Non-pigmented ciliary epithelial cell (primary cell): ENCODE measurements around the gene MARCHF2.

Experiments
- DNase-seq: peaks from one replicate; pipeline ENCODE4 v3.0.0-alpha.2; 2010; ENCODE audit warnings: low read depth

Gene MARCHF2

DNA sequence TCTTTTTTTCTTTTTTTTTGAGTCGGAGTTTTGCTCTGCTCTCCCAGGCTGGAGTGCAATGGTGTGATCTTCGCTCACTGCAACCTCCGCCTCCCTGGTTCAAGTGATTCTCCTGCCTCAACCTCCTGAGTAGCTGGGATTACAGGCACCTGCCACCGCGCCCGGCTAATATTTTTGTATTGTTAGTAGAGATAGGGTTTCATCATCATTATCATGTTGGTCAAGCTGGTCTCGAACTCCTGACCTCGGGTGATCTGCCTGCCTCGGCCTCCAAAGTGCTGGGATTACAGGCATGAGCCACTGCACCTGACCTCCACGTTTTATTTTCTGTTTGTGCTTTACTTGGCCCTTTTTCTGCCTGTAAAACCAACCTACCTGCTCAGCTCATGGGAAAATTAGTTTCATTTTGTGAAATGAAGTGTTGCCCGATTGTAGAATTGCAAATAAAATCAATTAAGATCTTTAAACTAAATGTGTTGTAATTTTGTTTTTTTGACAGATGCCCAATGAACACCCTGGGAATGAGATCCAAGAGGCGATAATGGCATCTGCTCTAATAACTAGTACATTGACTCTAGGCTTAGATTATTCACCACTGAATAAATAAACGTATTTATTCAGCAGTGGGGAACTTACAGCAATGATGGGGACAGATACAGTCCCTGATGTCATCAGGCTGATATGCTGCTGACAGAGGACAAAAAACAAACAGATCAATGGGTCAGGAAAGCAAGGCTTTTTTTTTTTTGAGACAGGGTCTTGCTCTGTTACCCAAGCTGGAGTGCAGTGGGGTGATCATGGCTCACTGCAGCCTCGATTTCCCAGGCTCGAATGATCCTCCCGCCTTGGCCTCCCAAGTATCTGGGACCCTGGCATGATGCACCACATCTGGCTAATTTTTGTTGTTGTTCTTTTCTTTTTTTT, 25.2 kb upstream of the MARCHF2 start:
- no peak for DNase-seq

DNA sequence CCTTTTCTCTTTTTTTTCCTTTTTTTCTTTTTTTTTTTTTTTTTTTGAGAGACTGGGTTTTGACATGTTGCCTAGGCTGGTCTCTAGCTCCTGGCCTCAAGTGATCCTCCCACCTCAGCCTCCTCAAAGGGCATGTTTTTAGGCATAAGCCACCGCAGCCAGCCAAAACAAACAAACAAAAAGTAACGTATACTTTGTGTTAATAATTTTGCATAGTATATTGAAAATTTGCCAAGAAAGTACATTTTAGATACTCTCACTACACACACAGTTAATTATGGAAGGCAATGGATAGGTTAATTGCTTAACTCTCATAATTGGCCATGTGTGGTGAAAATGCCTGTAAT, 24.5 kb upstream of the MARCHF2 start:
- no peak for DNase-seq

DNA sequence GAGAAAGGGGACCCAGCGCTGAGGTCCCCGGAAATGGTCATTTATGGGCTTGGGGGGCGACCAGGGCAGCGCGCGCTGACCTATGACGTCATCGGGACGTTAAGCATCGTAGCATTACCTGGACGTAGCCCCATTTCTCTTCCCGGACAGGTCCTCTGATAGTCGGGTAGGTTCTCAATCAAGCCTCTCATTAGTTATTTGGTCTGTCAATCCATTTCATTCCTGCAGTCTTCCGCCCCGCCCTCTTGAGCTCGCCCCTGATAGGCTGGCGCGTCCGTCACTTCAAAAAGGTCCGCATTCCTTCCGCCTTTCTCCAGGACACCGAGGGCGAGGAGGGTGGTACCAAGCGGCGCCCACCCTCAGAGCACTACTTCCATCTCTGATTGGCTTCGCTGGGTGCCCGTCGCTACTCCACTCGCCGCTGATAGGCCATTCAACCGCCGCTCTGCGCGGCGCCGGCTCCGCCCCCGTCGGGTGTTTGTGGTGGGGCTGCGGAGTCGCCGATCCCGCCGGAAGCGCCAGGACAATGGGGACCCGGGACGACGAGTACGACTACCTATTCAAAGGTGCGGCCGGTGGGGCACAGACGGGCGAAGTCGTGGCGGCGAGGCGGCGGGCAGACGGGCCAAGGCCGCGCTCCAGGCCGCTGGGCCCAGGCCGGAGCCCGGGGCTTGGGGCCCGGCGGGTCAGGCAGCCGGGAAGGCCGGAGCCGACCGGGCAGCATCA, 23.1 kb upstream of the MARCHF2 start, which contains the start of gene RAB11B:
RAB11B (plus strand) TSS at position 470 of the 726 bp plus-strand sequence; CDS start at position 527, 57 bp downstream.
- DNase-seq = peak; percentile 99

DNA sequence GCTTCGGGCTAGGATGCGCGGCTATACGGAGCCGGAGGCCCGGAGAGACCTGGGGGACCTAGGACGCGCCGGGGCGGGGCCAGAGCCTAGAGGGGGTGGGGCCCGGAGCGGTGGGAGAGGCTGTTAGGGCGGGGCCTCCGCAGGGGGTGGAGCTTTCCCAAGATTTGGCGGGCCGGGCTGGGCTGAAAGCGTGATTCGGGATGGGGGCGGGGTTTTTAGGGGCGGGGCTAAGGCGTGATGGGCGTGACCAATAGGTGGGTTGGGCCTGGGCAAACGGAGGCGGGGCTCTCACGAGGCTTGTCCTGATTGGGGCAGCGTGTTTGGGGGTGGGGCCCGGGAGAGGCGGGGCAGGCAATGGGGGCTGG, 22.5 kb upstream of the MARCHF2 start:
- peak; percentile 67 for DNase-seq

DNA sequence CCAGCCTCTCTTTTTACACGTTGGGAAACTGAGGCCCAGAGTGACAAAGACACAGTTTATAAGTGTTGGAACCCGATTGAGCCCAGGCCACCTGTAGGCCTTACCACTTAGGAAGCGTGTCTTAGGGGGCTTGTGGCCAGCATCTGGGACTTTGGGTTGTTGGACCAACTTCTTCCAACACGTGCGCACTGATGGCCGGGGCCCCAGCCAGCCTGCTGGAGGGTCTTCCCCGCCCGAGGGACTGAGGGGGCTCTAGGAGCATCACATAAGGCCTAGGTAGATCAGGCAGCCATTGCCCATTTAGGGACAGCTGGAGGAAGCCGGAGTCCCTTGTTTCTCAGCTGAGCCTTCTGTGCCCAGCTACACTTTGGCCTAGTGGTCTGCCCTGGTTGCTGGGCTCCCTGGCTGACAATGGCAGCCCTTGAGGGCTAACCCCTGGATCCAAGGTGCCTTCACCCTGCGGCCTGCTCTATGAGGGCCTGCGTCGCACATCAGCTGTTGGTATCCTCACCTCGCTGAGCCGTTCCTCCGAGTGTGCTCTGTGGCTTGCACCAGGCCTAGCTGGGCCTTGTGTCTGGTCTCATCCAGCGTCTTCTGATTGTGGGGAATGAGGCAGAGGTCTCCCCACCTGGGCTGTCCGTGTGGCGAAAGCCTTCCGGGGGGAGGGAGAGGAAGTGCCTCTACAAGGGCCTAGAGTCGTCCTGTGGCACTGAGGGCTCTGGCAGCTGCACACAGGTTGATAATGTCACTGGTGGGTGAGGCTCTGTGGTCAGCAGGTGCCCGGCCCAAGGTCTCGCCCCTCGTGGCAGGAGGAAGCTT, 21.7 kb upstream of the MARCHF2 start:
- no peak for DNase-seq

DNA sequence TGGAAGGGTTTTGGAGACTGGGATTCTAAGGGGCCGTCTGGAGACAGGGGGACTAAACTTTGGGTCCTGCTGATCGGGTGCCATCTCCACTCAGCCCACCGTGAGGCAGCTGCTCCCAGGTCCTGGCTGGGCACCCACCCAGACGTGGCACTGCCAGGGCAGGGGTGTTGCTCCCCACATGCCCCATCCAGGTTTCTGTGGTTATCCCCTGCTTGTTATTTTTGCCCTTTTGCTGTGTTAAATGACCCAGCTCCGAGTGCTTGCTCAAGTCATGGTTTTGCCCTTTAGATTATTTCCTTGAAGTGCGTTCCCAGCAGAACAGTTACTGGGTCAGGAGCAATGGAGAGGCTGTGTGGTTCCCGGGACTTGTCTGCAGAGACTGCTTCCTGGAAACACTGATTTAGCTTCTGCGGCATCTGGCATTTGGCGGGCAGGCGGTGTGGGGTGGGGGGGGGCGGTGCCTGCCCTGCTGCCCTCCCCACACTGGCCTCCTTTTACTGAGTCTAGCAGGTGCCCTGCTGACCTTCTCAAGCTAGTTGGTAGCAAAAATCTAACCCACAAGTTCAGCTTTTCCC, 21.0 kb upstream of the MARCHF2 start:
- DNase-seq = no peak

DNA sequence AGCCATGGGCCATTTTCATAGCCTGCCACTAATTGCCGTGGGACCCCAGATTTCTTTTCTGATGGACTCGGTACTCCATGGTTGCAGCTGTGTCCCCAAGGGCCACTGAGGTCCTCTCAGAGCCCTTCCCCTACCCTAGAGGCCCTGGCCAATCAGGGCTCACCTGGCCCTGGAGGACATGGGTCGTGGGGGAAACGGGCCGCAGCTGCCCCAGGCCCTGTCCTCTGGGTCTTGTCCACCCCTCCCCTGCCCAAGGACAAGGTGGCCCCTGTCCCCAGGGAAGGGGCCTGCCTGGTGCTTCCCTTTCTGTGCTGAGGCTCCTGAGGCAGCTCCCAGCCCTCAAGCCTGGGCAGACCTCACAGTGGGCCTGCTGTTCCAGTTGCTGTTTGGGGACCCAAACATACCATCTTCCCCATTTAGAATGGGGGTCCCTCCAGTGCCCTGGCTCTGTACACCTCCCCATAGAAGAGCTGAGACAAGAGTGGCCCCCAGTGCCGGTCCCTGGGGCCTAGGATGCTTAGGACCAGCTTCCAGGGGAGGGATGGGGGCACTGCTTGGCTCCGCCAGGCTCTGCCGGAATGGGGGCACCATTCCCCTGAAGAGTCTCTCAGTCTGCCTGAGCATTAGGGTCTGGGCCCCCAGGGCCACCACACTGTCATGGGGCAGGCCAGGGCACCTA, 19.8 kb upstream of the MARCHF2 start:
- DNase-seq = no peak

DNA sequence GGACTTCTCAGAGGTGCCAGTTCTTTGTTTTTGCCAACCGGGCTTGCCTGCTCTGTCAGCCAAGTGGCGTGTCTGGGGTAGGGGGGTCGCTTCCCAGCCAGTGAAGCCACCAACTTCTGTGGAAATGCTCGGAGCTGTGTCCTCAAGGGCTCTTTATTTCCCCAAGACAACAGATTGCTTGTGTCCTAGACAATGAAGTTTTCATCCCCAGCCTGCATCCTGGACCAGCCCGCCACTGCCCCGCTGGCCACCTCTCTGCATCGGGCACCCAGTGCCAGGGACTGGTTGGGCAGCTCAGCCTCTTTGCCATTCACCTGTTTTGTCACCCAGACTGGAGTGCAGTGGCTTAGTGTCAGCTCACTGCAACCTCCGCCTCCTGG, 19.2 kb upstream of the MARCHF2 start:
- no peak for DNase-seq

DNA sequence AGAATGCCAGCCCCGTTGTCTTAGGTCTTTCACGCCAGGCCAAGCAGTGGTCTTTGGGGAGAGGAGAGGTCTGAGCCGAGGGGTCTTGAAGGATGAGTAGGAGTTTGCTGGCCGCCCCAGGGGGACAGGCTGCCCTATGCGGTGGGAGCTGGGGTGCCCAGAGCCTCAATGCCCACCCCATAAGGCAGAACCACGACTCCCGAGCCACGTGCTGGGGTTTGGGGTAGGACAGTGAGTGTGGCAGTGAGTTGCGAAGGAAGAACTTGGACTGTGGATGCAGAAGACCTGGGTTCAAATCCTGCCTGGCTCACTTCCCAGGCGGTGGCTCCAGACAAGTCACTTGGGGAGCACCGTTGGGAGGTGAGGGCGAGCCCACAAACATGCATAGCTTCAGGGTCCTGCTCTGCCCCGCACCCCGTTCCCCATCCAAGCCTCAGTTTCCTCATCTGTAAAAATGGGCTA, 17.5 kb upstream of the MARCHF2 start:
- no peak for DNase-seq

DNA sequence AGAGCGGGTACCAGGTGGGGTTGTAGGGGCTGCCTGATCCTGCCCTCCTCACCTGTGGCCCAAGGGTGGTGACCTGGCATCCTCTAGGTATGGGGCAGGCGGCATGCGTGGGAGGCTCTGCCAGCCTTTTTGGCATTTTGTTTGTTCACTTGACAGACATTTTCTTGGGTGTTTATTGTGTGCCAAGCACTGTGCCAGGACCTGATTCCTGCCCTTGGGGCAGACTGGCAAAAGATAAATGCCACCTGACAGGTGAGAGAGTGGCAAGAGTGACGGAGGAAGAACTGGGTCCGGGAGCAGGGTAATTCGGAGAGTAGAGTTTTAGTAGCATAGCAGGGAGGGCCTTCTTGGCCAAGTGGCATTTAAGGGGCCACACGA, 16.9 kb upstream of the MARCHF2 start:
- DNase-seq = no peak

DNA sequence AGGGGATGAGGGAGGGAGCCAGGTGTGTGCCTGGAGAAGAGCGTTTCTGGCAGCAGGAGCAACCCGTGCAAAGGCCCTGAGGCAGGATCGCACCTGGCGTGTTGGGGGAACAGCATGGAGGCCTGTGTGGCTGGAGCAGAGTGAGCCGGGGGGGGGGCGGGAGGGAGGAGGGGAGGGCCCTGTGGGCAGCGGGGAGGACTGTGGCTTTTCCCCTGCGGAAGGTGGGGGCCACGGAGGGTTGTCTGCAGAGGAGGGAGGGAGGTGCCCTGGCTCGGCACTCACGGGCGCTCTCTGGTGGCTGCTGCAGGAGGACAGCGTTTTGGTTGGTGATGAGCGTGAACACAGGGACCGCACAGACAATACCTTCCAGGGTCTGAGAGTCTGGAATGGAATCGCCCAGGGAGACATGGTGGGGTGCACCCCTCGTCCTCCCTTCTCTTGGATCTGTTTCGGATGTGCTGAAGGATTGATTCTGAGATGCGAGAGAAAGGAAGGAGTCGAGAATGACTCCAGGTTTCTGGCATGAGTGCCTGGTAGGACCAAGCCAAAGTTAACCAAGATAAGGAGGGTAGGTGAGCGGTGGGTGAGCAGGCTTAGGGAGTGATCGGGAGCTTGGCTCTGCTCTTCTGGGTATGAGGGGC, 16.4 kb upstream of the MARCHF2 start:
- DNase-seq = no peak

DNA sequence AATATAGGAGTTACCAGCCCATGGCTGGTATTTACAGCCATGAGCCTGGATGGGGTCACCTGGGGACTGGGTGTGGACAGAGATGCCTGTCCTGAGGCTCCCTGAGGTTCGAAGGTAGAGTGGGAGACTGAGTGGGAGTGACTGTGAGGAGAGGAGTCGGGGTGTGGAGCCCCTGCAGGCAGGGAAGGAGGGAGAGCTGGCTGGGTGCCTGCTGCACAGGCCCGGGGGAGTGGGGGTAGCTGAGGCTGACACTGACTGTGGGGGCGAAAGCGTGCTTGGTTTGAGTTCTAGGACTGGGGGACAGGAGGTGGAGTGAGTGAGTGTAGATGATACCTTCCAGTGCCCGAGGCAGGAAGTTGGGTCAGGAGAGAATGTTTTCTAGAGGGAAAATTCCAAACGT, 15.8 kb upstream of the MARCHF2 start:
- DNase-seq = no peak

DNA sequence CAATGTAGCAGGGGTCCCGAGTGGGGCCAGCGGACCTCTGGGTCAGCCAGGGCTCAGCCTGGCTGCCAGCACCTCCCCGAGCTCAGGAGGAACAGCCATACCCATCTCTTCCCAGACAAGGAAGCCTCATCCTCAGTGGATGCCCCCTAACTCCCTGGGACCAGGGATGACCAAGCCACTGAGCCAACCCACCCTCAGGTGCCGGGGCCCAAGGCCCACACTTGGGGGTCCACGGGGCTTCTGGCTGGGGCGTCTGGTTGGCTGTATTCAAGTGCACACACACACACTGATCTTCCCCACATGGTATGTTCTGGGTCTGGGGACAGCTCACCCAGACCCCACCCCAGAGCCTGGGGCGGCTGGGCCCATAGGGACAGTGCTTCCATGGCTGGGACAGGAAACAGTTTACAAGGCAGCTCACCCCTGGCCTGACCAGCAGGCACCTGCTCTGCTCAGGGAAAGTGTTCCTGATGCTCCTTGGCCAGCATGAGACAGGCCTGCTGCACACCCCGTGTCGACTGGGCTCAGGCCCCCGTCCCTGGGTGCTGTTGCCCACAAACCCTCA, 15.3 kb upstream of the MARCHF2 start:
- DNase-seq = no peak

DNA sequence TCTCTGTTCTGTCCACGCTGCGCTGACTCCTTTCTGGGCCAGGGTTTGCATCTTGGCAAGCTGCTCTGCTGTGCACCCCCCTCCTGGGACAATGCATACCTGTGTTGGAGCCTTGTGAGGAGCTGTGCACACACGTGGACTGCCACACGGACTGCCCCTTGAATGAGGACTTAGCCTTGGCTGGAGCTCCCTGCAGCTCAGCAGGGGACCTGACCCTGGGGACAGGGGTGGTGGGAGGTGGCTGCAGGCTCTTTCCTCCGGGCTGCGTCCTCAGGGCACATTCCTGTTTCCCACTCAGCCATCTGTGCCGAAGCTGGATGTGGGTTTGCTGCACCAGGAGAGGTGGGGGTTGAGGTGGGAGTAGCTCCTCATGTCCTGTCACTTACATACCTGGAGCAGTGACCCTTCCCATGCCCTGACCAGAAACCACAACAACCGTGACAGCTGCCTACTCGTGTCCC, 14.8 kb upstream of the MARCHF2 start:
- no peak for DNase-seq

DNA sequence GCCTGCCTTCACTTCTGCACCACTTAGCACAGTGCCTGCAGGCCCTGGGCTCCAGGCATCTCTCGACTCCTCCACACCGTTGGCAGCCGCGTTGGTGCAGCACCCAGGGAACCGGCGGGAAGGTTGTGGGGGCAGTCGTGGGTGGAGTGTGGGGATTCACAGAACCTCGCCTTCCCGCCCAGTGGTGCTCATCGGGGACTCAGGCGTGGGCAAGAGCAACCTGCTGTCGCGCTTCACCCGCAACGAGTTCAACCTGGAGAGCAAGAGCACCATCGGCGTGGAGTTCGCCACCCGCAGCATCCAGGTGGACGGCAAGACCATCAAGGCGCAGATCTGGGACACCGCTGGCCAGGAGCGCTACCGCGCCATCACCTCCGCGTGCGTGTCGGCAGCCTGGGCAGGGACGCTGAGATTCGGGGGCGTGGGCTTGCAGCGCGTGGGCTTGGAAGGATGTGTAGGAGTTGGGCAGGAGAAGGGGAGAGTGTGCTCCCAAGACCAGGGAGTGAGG, 13.4 kb upstream of the MARCHF2 start:
- no peak for DNase-seq

DNA sequence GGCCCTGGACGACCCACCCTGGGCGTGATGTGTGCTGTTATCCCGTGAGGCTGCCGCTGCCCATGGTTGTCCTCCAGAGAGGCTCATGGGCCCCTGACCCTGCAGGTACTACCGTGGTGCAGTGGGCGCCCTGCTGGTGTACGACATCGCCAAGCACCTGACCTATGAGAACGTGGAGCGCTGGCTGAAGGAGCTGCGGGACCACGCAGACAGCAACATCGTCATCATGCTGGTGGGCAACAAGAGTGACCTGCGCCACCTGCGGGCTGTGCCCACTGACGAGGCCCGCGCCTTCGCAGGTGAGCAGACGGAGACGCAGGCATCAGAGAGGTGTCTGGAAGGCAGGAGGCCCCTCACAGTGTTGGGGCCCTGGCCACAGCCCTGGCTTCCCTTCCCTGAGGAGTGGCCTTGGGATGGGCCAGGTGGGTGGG, 11.1 kb upstream of the MARCHF2 start:
- DNase-seq = no peak

DNA sequence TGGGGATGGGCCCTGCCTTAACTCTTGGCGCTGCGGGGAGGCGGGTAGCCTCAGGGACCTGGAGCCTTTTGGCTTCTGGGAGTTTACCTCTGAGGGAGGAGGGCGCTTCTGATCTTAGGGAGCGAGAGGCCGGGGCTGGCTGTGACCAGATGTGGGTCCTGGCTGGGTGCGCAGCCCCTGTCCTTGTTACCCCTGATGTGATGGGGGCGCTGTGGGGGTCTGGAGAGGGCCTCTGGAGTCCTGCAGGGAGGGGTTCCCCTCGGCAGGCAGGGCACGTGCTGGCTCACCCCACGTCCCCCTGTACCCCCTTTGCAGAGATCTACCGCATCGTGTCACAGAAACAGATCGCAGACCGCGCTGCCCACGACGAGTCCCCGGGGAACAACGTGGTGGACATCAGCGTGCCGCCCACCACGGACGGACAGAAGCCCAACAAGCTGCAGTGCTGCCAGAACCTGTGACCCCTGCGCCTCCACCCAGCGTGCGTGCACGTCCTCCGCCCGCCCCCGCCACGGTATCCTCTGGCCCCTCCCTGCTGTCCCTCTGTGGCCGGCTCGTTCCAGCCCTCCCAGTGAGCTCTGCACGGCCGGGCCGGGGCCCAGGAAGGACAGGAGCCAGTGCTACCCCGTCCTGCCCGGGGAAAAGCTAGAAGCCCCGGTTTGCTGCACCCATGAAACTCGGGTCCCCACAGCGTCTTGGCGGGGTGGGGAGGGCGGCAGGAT, 9.8 kb upstream of the MARCHF2 start:
- no peak for DNase-seq

DNA sequence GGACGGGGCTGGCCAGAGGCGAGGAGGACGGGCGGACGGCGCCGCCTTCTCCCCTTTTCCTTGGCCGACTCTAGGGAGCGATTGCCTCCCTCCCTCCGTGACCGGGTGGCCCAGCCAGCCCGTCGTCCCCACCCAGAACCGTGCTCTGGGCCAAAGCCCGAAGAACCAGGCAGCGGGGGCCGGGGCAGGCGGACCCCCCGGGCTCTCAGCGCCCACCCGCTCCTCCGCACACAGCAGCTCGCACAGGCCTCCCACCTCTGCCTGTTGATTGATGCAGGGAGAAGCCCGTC, 9.3 kb upstream of the MARCHF2 start:
- DNase-seq = no peak

DNA sequence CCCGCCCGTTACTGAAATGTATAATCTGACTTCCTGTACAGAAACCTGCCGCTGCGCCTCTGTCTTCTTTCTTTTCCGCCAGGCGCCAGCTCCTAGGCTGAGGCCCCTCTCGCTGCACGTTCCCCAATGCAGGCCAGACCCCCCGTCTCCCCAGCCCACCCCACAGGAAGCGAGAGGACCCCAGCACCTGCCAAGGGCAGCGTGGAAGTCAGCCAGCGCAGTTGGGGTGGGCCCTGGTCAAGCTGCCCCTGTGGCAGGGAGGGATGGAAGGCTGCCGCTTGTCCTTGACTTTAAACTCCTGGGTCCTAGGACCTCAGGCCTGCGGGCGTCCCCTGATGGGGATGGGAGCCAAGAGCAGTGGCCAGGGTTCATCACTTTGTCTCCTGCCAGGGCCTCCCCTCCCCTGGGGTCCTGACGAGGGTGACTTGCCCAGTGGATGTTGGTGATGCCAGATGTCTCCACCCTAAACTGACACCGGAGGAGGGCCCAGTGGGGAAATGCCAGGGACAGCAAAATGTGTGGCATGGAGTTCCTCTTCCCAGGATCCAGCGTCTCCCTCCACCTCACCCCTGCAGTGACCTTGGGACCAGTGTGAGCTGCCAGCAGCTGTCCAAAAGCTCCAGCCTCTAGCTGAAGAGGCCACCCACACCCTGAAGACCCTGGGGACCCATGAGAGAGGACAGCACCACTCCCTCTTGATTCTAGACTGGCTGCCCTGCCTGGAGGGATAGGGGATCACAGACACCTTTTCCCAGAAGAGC, 8.5 kb upstream of the MARCHF2 start:
- DNase-seq = no peak
